NOMO-1 (cell line): ENCODE results near the gene NFYC.

Experiments
- DNase-seq, 2 experiments: peaks; one replicate each; lab custom pipeline; 2025; ENCODE audit not compliant: unreplicated experiment in 2 of 2; lab: John Stamatoyannopoulos, UW

NFYC gene

GRCh38 chr1:40691538-40692428 lies at the start of gene NFYC:
NFYC (plus strand) TSS chr1:40691704; CDS start chr1:40738844, 47,140 bp downstream.
- DNase-seq: peak; percentile 95 to 97

- DNase-seq: no peak
Observed at GRCh38 chr1:40645118-40645680, 46.3 kb upstream of the NFYC start.

GRCh38 chr1:40646315-40646714 lies 45.2 kb upstream of the NFYC start:
- no peak for DNase-seq

GRCh38 chr1:40648200-40648599 lies 43.3 kb upstream of the NFYC start:
- no peak for DNase-seq

- no peak for DNase-seq
Observed at GRCh38 chr1:40648928-40649591, 42.4 kb upstream of the NFYC start.

- DNase-seq: no peak
Observed at GRCh38 chr1:40649592-40649930, 41.9 kb upstream of the NFYC start.

- DNase-seq: no peak
Observed at GRCh38 chr1:40650075-40650474, 41.4 kb upstream of the NFYC start.

- no peak for DNase-seq
Observed at GRCh38 chr1:40651138-40651857, 40.2 kb upstream of the NFYC start.

GRCh38 chr1:40652468-40652867 lies 39.0 kb upstream of the NFYC start:
- DNase-seq: no peak

GRCh38 chr1:40652979-40653378 lies 38.5 kb upstream of the NFYC start:
- DNase-seq: no peak

GRCh38 chr1:40653851-40654537 lies 37.5 kb upstream of the NFYC start:
- DNase-seq: no peak

GRCh38 chr1:40657046-40657445 lies 34.5 kb upstream of the NFYC start:
- no peak for DNase-seq

- no peak for DNase-seq
Observed at GRCh38 chr1:40658751-40659648, 32.5 kb upstream of the NFYC start.

- no peak for DNase-seq
Observed at GRCh38 chr1:40659649-40659947, 31.9 kb upstream of the NFYC start.

- no peak for DNase-seq
Observed at GRCh38 chr1:40661678-40662077, 29.8 kb upstream of the NFYC start.

GRCh38 chr1:40662151-40662550 lies 29.4 kb upstream of the NFYC start:
- no peak for DNase-seq

- DNase-seq: peak in 1 of 2 experiments; percentile 1
Observed at GRCh38 chr1:40662864-40663263, 28.6 kb upstream of the NFYC start.

- DNase-seq: no peak
Observed at GRCh38 chr1:40663324-40664166, 28.0 kb upstream of the NFYC start.

GRCh38 chr1:40664167-40664537 lies 27.4 kb upstream of the NFYC start:
- DNase-seq: no peak
